HepG2 (cell line): ENCODE data around the gene BBS12. TPM values are rescaled to one million over a fixed set of nuclear protein-coding genes. Genes with fewer than 3 reads are reported as not detected.
A peak's percentile ranks its signal among the peaks of the same experiment; 100 is the strongest.

Experiments used
- ARID2 ChIP-seq: sonication (generic); formaldehyde crosslinking; IDR thresholded peaks from 2 replicates; pipeline ENCODE4 v1.8.1; 2022; ENCODE audit warnings: mild to moderate bottlenecking, missing genetic modification reagents, borderline replicate concordance
- BCL3 ChIP-seq: sonication (generic); formaldehyde crosslinking; IDR thresholded peaks from 2 replicates; pipeline ENCODE4 v1.5.1; 2020; ENCODE audit warnings: mild to moderate bottlenecking, missing genetic modification reagents, moderate library complexity
- GTF3A ChIP-seq: sonication (generic); formaldehyde crosslinking; conservative IDR thresholded peaks from 2 replicates; pipeline ENCODE4 v1.4.0; 2020; ENCODE audit warnings: mild to moderate bottlenecking, missing genetic modification reagents
- MXI1 ChIP-seq: IDR thresholded peaks from 3 replicates; pipeline ENCODE4 v1.6.1; 2012; ENCODE audit warnings: low read depth, low read length, inconsistent platforms, borderline replicate concordance
- PAF1 ChIP-seq: IDR thresholded peaks from 2 replicates; pipeline ENCODE4 v1.6.1; 2016; ENCODE audit warnings: missing genetic modification reagents, missing compliant biosample characterization
- POGK ChIP-seq: sonication (generic); formaldehyde crosslinking; conservative IDR thresholded peaks from 2 replicates; pipeline ENCODE4 v1.8.0; 2022; ENCODE audit warnings: mild to moderate bottlenecking, moderate library complexity, missing genetic modification reagents
- THAP9 ChIP-seq: sonication (generic); formaldehyde crosslinking; IDR thresholded peaks from 2 replicates; pipeline ENCODE4; 2020; ENCODE audit warnings: missing genetic modification reagents, mild to moderate bottlenecking, borderline replicate concordance
- ZBTB33 ChIP-seq: sonication (generic); formaldehyde crosslinking; IDR thresholded peaks from 2 replicates; pipeline ENCODE4 v1.4.0; 2020; ENCODE audit warnings: missing genetic modification reagents
- ZFP41 ChIP-seq: sonication (generic); formaldehyde crosslinking; IDR thresholded peaks from 2 replicates; pipeline ENCODE4 v1.4.0; 2020; ENCODE audit warnings: mild to moderate bottlenecking, missing genetic modification reagents, borderline replicate concordance
- ZKSCAN1 ChIP-seq: fragments of 150-350 bp; IDR thresholded peaks from 2 replicates; pipeline ENCODE4 v1.6.1; 2014; ENCODE audit warnings: low read length
- ZNF136 ChIP-seq: sonication (generic); formaldehyde crosslinking; IDR thresholded peaks from 2 replicates; pipeline ENCODE4 v1.8.1; 2022; ENCODE audit warnings: low read depth, mild to moderate bottlenecking, moderate library complexity, missing genetic modification reagents
- ZNF362 ChIP-seq: sonication (generic); formaldehyde crosslinking; IDR thresholded peaks from 2 replicates; pipeline ENCODE4 v1.4.0; 2020; ENCODE audit warnings: missing genetic modification reagents, mild to moderate bottlenecking, borderline replicate concordance
- ZNF597 ChIP-seq: sonication (generic); formaldehyde crosslinking; IDR thresholded peaks from 2 replicates; pipeline ENCODE4 v1.5.0; 2020; ENCODE audit warnings: missing genetic modification reagents
- ZNF775 ChIP-seq: sonication (generic); formaldehyde crosslinking; IDR thresholded peaks from 2 replicates; pipeline ENCODE4 v1.4.0; 2020; ENCODE audit warnings: missing genetic modification reagents, mild to moderate bottlenecking, moderate library complexity, borderline replicate concordance
- ZNF780A ChIP-seq: sonication (generic); formaldehyde crosslinking; IDR thresholded peaks from 2 replicates; pipeline ENCODE4 v1.8.0; 2022; ENCODE audit warnings: mild to moderate bottlenecking, missing genetic modification reagents, moderate library complexity
- ZNF83 ChIP-seq: sonication (generic); formaldehyde crosslinking; IDR thresholded peaks from 2 replicates; pipeline ENCODE4 v1.4.0; 2020; ENCODE audit warnings: missing genetic modification reagents, mild to moderate bottlenecking, borderline replicate concordance
- polyA plus RNA-seq, 8 experiments: library from polyadenylated mRNA; depleted of rRNA in 3 of 8; stranded (reverse) in 7 of 8; unstranded in 1 of 8; fragments of >200 nt; fragmentation: Illumina TruSeq in 4 of 8; extraction: Trizol in 4 of 8; gene quantifications; 2 replicates each; pipeline versions ENCODE4 v1.2.1 to v1.2.3, GENCODE V29; 2011 to 2016; ENCODE audit warnings: low read depth in 4 of 8, missing spikeins in 1 of 8, mixed read lengths in 1 of 8; ENCODE audit not compliant: insufficient read depth in 1 of 8
- total RNA-seq, 5 experiments: library from RNA; depleted of rRNA; stranded (reverse); fragments of >200 nt; fragmentation: Illumina TruSeq; extraction: Trizol; gene quantifications; 2 replicates each; pipeline ENCODE4 v1.2.3, GENCODE V29; 2016; ENCODE audit warnings: low read depth in 1 of 5

Gene BBS12
- total and polyA plus RNA-seq, 2 of the 13 experiments (the other 11 are each of a cell fraction or from before 2014, with no cell fraction given): 0.32 to 1.7 TPM

- TF ChIP-seq MXI1 (peak; percentile 46; the same call in 2 of the 3 replicates), THAP9 (CRISPR knock-in tag) (peak; percentile 53; the same call in 1 of the 2 replicates), ZFP41 (CRISPR knock-in tag) (no peak), ZNF775 (CRISPR knock-in tag) (no peak), PAF1 (CRISPR knock-in tag) (no peak), ZKSCAN1 (no peak), GTF3A (CRISPR knock-in tag) (no peak), BCL3 (CRISPR knock-in tag) (no peak), POGK (CRISPR knock-in tag) (no peak), ZNF597 (CRISPR knock-in tag) (no peak), ZNF362 (CRISPR knock-in tag) (no peak), ZNF83 (CRISPR knock-in tag) (no peak), ZNF780A (CRISPR knock-in tag) (no peak), ZNF136 (CRISPR knock-in tag) (no peak), ZBTB33 (CRISPR knock-in tag) (no peak), ARID2 (no peak)
These were observed at the start of gene BBS12 (continued) for GRCh38 chr4:122732329-122733026.
